ENCODE results near the gene RPTOR.

- TF ChIP-seq MXI1 (conservative IDR thresholded peaks at IDR 0.05; ENCODE audit: poor library complexity, severe bottlenecking) (no peak), REST (IDR thresholded peaks at IDR 0.05; ENCODE audit: borderline replicate concordance) (no peak), POLR2AphosphoS5 (IDR thresholded peaks at IDR 0.05) (no peak)
- TF ChIP-seq, protein P1, sequence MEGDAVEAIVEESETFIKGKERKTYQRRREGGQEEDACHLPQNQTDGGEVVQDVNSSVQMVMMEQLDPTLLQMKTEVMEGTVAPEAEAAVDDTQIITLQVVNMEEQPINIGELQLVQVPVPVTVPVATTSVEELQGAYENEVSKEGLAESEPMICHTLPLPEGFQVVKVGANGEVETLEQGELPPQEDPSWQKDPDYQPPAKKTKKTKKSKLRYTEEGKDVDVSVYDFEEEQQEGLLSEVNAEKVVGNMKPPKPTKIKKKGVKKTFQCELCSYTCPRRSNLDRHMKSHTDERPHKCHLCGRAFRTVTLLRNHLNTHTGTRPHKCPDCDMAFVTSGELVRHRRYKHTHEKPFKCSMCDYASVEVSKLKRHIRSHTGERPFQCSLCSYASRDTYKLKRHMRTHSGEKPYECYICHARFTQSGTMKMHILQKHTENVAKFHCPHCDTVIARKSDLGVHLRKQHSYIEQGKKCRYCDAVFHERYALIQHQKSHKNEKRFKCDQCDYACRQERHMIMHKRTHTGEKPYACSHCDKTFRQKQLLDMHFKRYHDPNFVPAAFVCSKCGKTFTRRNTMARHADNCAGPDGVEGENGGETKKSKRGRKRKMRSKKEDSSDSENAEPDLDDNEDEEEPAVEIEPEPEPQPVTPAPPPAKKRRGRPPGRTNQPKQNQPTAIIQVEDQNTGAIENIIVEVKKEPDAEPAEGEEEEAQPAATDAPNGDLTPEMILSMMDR (IDR thresholded peaks at IDR 0.05; ENCODE audit: poor library complexity, severe bottlenecking): no peak
Observed at GRCh38 chr17:80729761-80730160, 185.1 kb downstream of the RPTOR start.
